GM23338 (cell line): ENCODE results near the gene HAGH.

Experiments
- CTCF ChIP-seq, 2 experiments: fragments of 200-600 bp in 1 of 2; sonication (generic) in 1 of 2; conservative IDR thresholded peaks; 2 replicates each; pipeline versions ENCODE4 v1.5.1 to v1.6.1; 2016 to 2017; ENCODE audit warnings: antibody characterized with exemption in 2 of 2, low read depth in 2 of 2, mild to moderate bottlenecking in 2 of 2, moderate library complexity in 1 of 2
- EZH2 ChIP-seq: fragments of 200-600 bp; sonication (generic); IDR thresholded peaks from one replicate; pipeline ENCODE4 v1.8.0; 2017; ENCODE audit warnings: antibody characterized with exemption, mild to moderate bottlenecking, low read depth; ENCODE audit not compliant: unreplicated experiment
- EZH2phosphoT487 ChIP-seq: fragments of 200-600 bp; sonication (generic); IDR thresholded peaks from one replicate; pipeline ENCODE4 v1.8.1; 2018; ENCODE audit warnings: antibody characterized with exemption; ENCODE audit not compliant: unreplicated experiment

GRCh38 chr16:1764971-1765370, 61.7 kb downstream of the HAGH start:
- no peak for TF ChIP-seq CTCF (conservative IDR thresholded peaks at IDR 0.05; ENCODE audit: low read depth in 2 of 2)
- TF ChIP-seq EZH2 = no peak
- TF ChIP-seq EZH2phosphoT487 = no peak
